SK-N-SH (cell line): ENCODE results near the gene TTC39B.

Experiments
- EP300 ChIP-seq, 2 experiments: IDR thresholded peaks; 2 replicates each; pipeline versions ENCODE4 v1.4.0 to v1.6.1; 2012; ENCODE audit warnings: borderline replicate concordance in 1 of 2, low read depth in 1 of 2, low read length in 1 of 2
- FOXM1 ChIP-seq: IDR thresholded peaks from 2 replicates; pipeline ENCODE4 v1.4.0; 2012; ENCODE audit warnings: low read depth, mild to moderate bottlenecking
- GABPA ChIP-seq: IDR thresholded peaks from 2 replicates; pipeline ENCODE4 v1.4.0; 2012; ENCODE audit warnings: low read depth, mild to moderate bottlenecking
- GATA2 ChIP-seq: sonication (generic); formaldehyde crosslinking; IDR thresholded peaks from 2 replicates; pipeline ENCODE4 v1.5.0; 2020; ENCODE audit warnings: mild to moderate bottlenecking, missing genetic modification reagents
- JUND ChIP-seq: IDR thresholded peaks from 2 replicates; pipeline ENCODE4 v1.4.0; 2012
- SIN3A ChIP-seq: IDR thresholded peaks from 2 replicates; pipeline ENCODE4 v1.6.1; 2012; ENCODE audit warnings: low read depth, mild to moderate bottlenecking, low read length, moderate library complexity, borderline replicate concordance
- TF ChIP-seq, protein P1 (sequence below): fragments of 200-600 bp; sonication (generic); IDR thresholded peaks from 2 replicates; pipeline ENCODE4 v1.6.1; 2017; ENCODE audit warnings: antibody characterized with exemption, mild to moderate bottlenecking, moderate library complexity
- TF ChIP-seq, protein P2 (sequence below): fragments of 150-350 bp; IDR thresholded peaks from 2 replicates; pipeline ENCODE4 v1.6.1; 2016; ENCODE audit warnings: mild to moderate bottlenecking, low read depth, low read length

DNA sequence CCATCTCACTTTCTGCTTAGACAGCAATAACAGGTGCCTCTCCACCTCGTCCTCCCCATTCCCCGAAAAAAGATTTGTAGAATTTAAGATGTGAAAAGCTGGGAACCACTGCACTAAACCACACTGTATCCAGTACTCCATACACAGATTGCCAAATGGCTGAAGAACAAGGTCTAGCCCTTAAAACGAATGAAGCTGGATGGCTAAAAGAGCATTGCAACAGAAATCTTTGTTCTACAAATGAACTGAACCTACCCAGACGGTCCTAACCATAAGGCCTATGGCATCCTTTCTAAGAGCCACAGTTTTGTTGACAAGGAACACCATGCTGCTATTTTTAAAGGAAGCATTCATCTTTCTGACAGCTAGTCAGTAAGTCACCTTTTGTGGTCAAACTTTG lies 152.3 kb downstream of the TTC39B start:
- TF ChIP-seq FOXM1: no peak
- TF ChIP-seq, protein P1, sequence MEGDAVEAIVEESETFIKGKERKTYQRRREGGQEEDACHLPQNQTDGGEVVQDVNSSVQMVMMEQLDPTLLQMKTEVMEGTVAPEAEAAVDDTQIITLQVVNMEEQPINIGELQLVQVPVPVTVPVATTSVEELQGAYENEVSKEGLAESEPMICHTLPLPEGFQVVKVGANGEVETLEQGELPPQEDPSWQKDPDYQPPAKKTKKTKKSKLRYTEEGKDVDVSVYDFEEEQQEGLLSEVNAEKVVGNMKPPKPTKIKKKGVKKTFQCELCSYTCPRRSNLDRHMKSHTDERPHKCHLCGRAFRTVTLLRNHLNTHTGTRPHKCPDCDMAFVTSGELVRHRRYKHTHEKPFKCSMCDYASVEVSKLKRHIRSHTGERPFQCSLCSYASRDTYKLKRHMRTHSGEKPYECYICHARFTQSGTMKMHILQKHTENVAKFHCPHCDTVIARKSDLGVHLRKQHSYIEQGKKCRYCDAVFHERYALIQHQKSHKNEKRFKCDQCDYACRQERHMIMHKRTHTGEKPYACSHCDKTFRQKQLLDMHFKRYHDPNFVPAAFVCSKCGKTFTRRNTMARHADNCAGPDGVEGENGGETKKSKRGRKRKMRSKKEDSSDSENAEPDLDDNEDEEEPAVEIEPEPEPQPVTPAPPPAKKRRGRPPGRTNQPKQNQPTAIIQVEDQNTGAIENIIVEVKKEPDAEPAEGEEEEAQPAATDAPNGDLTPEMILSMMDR: no peak
- TF ChIP-seq EP300 (IDR thresholded peaks at IDR 0.05; ENCODE audit: borderline replicate concordance in 1 of 2, low read depth in 1 of 2, low read length in 1 of 2): no peak
- TF ChIP-seq SIN3A: no peak
- no peak for TF ChIP-seq GATA2 (CRISPR knock-in tag)
- TF ChIP-seq GABPA: no peak
- no peak for TF ChIP-seq JUND
- TF ChIP-seq, protein P2, sequence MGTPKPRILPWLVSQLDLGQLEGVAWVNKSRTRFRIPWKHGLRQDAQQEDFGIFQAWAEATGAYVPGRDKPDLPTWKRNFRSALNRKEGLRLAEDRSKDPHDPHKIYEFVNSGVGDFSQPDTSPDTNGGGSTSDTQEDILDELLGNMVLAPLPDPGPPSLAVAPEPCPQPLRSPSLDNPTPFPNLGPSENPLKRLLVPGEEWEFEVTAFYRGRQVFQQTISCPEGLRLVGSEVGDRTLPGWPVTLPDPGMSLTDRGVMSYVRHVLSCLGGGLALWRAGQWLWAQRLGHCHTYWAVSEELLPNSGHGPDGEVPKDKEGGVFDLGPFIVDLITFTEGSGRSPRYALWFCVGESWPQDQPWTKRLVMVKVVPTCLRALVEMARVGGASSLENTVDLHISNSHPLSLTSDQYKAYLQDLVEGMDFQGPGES: no peak
